Middle frontal gyrus (tissue), 1 donor: ENCODE data around the gene NFATC3.
A peak's percentile ranks its signal among the peaks of the same experiment; 100 is the strongest.

ENCODE experiments used
- DNase-seq: peaks from one replicate; pipeline ENCODE4 v3.0.0-alpha.2; 2015; ENCODE audit warnings: low spot score; ENCODE audit errors: extremely low spot score

NFATC3 gene

GRCh38 chr16:68229431-68230175 lies 144.4 kb downstream of the NFATC3 start:
- no peak for DNase-seq

GRCh38 chr16:68230176-68230571 lies 145.0 kb downstream of the NFATC3 start:
- no peak for DNase-seq

DNA sequence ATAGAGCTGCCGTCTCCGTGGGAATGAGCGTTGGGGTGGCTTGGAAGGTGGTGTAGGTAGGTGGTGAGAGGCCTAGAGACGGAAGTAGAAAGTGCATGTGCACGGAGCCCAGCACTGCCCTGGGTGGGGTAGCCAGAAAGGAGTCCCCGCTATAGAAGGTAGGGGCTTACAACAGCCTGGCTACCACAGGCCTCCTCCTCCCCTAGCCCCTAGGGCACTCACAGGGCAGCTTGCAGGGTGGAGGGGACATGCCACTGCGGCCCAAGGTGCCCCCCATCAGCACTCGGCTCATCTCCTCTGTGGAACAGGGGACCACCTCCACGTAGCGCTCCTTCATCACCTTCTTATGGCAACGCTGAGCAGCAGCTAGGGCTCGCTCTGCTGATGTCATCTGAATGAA lies 145.8 kb downstream of the NFATC3 start:
- DNase-seq, result no peak

- DNase-seq, result no peak
Observed at GRCh38 chr16:68231384-68232136, 146.4 kb downstream of the NFATC3 start.

- no peak for DNase-seq
Observed at GRCh38 chr16:68232335-68232734, 147.2 kb downstream of the NFATC3 start.

DNA sequence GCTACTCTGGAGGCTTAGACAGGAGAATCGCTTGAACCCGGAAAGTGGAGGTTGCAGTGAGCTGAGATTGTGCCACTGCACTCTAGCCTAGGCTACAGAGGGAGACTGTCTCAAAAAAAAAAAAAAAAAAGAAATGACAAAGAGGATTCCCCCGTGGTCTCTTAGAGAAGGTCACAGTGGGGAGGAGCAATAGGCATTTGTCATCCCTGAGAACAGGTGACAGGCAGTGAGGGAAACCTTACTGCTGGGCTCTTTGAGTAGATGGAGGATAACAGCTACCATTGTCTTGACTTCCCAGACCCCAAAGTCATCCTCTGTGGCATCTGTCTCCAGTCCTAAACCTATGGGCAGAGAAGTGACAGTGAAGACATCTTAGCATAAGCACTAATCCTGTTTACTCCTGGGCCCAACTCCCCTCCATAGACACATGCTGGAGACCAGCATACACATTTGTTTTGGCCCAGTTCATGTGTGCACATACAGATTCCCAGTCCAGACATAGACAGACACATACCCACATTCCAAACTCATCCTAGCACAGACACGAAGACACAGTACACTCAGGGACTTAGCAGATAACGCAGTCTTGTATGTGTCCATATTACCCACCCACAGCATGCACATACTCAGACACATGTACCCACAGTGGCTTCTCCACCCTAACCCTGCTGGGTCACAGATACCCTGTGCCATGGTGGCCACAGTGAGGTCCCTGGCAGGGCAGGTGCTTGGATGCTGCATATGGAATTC lies 148.1 kb downstream of the NFATC3 start:
- DNase-seq, result no peak

GRCh38 chr16:68233835-68234187 lies 148.6 kb downstream of the NFATC3 start:
- DNase-seq, result no peak

DNA sequence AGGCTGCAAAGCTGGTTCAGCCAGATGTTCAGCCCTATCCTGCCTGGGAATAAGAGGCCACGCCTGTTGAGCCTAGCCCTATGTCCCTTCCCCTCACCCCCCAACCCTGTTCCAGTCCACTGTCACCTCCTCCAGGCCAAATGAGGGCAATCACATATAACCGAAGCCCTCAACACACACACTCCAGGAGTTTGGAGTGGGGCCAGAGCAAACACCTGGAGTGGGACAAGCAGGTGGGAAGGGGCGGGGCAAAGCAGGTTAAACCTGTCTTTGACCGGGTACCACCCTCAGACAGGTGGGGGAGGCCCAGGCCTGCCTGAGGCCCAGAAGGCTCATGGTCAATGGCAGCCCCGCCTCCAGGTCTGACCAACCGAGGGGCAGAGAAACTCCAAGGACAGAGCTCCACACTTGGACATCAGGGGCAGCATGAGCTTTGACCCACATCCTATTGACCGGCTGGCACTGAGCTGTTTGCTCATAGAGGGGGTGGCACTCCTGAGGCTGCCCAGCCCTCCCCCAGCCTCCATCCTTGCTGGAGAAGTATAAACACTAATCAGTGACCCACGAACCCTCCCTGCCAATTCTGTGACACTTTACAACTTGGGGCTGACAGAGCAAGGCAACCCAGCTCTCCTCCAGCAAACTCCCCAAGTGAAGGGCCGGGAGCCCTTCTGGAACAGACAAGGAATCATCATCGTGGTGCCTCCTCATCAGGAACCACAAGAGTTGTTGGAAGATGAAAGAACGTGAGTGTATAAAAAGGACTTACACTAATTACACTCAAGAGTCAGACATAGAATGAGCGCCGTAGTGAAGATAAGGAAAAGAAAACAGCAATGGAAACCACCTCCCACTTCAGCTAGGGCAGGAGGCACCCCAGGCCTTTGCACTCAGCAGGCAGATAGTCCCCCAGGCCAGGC lies 149.3 kb downstream of the NFATC3 start:
- no peak for DNase-seq

GRCh38 chr16:68235108-68235886 lies 150.1 kb downstream of the NFATC3 start:
- DNase-seq, result no peak

DNA sequence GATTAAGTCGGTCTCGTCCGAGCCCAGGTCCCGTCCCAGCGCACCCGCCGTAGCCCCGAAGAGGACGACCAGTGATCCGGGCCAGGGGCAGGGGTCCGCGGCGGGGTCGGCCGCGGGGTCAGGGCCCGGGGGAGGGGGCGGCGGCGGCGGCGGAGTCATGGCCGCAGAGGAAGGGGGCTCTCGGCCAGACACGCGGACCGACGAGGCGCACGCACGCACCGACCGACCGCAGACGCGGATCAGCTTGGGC lies 150.6 kb downstream of the NFATC3 start, which contains the start of gene ESRP2:
TSS of gene ESRP2 (minus strand) at position 241 of the 250 bp plus-strand sequence. CDS start at position 159, 82 bp downstream.
- no peak for DNase-seq

GRCh38 chr16:68236137-68236825 lies 151.1 kb downstream of the NFATC3 start:
- no peak for DNase-seq

DNA sequence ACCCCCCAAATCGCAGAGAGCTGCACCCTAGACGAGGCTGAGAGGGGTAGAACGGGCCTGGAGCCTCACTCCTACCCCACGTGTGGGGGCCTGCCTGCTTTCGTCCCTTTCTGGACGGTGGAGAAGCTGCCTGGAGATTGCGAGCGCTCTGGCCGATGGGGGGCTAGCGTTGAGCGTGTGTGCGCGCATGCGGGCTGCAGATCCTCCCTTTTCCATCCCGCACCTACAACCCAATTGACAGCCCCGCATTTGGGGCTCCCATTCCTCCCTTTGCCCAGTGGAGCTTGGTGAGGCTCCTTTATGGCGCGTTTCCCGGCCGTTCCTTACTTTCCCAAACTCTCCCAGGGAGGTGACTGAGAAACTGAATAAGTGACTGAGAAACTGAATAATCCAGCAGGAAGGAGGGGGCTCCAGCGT lies 151.7 kb downstream of the NFATC3 start:
- DNase-seq, result no peak

DNA sequence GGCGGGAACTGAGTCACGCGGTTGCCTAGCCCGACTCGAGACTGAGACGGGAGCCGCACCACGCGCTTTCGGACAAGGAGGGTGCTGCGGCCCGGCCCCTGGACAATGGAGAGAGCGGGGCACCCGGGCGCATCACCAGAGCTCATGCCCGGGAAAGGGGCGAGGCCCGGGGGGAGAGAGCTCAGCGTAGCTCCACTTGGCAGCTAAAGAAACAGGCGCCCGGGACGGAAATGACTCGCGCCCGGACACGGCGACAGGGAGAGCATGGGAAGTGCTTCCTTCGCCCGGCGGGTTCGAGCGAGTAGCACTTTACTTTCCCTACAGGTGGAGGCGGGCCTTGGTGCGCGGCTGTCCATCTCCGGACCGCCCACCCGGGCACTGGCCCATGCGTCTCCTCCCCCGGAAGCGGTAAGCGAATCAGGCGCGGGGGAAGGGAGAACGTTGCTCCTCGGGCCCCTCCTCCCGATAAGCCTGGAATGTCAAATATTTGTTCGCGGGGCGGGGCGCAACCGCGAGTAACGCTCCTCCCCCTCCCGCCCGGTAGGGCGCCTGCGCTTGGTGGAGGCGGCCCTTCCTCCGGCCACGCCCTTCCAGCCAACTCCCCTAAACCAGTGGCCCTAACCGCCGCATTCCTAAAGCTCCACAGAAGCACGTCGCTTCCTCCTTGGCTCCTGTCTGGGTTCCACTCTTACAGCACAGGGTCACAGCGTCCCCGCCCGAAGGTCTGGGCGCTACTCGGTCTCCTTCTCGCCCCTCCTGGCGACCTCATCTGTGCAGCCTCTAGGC lies 152.3 kb downstream of the NFATC3 start:
- DNase-seq, result peak; percentile 87

- no peak for DNase-seq
Observed at GRCh38 chr16:68238029-68238345, 152.8 kb downstream of the NFATC3 start.

DNA sequence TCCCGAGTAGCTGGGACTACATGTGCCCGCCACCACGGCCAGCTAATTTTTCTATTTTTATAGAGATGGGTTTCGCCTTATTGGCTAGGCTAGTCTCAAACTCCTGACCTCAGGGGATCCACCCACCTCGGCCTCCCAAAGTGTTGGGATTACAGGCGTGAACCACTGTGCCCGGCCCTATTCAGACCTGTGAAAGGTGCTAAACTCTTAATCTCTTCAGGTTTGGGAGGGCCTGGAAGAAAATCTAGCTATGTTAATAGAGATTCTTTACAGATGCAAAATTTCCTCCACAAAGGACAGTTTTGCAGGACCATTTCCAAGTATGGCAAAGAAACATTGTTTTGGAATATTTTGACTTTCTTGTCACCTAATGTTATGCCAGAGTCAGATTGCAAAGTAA lies 156.9 kb downstream of the NFATC3 start:
- DNase-seq, result no peak

DNA sequence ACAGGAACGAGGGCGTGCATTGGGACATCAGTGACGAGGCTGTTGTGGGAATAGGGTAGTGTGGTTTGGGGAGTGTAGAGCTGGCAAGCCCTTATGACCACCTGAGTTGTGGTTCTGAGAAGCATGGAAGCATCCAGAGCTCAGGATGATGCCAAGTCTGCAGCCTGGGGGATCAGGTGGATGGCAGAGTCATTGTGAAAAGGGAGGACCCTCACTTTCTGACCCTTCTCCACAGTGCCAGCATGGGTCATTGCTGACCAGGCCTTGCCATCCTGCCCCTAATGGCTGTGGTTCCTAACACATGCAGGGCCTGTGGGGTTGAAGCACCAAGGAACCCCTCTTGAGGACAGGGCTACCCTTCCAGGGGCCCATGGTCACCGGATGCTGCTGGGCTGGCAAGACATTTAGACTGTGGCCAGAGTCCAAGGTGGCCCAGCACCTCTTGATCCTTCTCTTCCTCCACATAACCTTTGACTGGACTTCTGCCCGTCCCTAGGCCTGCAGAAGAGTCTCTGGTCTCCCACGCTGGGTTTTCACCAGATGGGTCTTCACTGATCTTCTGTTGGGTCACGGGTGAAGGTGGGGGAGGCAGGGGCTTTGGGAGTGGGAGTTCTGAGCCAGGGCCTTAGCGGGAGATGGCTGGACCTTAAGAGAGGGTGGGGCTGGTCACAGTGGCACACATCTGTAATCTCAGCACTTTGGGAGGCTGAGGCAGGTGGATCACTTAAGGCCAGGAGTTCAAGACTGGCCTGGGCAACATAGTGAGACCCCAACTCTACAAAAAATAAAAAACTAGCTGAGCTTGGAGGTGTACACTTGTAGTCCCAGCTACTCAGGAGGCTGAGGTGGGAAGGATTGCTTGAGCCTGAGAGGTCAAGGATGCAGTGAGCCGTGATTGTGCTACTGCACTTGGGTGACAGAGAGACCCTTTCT lies 158.0 kb downstream of the NFATC3 start:
- no peak for DNase-seq

GRCh38 chr16:68244481-68244902 lies 159.3 kb downstream of the NFATC3 start:
- DNase-seq, result no peak
